DMS79 (cell line): Measurements from ENCODE around the gene MORC3.

Experiments
- DNase-seq: peaks from one replicate; lab custom pipeline; 2025; lab: John Stamatoyannopoulos, UW

MORC3 gene

GRCh38 chr21:36425286-36425685 is 105.3 kb downstream of the MORC3 start:
- no peak for DNase-seq
